ENCODE data around the gene SPRY1.

DNA sequence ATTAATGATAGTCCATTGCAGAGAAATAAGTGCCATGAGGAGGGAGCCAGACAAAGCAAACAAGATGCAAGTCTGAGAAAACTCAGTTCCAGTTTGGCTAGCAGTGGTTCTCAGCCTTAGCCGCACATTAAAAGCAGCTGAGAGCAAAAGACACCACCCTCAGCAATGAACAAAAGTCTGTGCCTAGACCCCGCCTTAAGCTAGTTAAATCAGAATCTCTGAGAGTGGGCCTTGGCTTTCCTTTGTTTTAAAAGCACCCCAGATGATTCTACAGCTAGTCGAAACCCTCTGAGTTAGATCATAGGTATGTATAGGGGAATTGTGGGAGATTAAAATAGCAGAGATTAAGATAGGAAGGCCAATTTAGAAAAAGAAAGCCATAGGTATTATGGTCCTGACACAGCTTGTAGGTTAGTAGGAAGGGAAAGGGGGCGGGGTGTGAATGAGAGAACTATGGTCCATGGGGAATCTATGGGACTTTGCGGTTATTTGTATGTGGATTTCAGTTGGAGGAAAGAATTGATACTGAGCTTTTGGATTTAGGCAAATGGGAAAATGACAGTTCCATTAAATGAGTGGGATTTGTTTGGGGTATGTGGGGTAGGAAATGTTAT lies 12.0 kb downstream of the SPRY1 start:
- no peak for TF ChIP-seq POLR2A (IDR thresholded peaks at IDR 0.05; ENCODE audit: low read depth, low read length)
- no peak for TF ChIP-seq POLR2AphosphoS5 (IDR thresholded peaks at IDR 0.05; ENCODE audit: low read depth, low read length)
- TF ChIP-seq PAX5 (IDR thresholded peaks at IDR 0.05; ENCODE audit: insufficient read depth, low read length, severe bottlenecking) = no peak
